Stimulated activated CD4-positive, alpha-beta T cell treated with anti-CD3 and anti-CD28 coated beads, Interleukin-12 subunit alpha, Interleukin-12 subunit beta, amount 100 ng/mL, for 24 hours (primary cell): ENCODE data around the gene TAS2R39.

ENCODE experiments used
- DNase-seq, 2 experiments: peaks; one replicate each; pipeline ENCODE4 v3.0.0-alpha.2; 2020; ENCODE audit warnings: low read depth in 2 of 2

TAS2R39 gene

GRCh38 chr7:143216151-143216550, 32.9 kb downstream of the TAS2R39 start:
- DNase-seq: no peak

GRCh38 chr7:143216686-143217085, 33.5 kb downstream of the TAS2R39 start:
- no peak for DNase-seq

GRCh38 chr7:143217806-143218205, 34.6 kb downstream of the TAS2R39 start:
- no peak for DNase-seq

- no peak for DNase-seq
Measured at GRCh38 chr7:143221286-143221685, 38.1 kb downstream of the TAS2R39 start.

- DNase-seq: no peak
Measured at GRCh38 chr7:143221737-143222136, 38.5 kb downstream of the TAS2R39 start, which contains the start of gene TAS2R40. Gene TAS2R40, plus strand, starts transcription at chr7:143222037. Its CDS starts 42 bp downstream, at chr7:143222079.

GRCh38 chr7:143222782-143223181, 39.6 kb downstream of the TAS2R39 start:
- DNase-seq: no peak

- DNase-seq: no peak
Measured at GRCh38 chr7:143223784-143224183, 40.6 kb downstream of the TAS2R39 start.

GRCh38 chr7:143225047-143225446, 41.8 kb downstream of the TAS2R39 start:
- DNase-seq: no peak

- DNase-seq: no peak
Measured at GRCh38 chr7:143227806-143228205, 44.6 kb downstream of the TAS2R39 start.

GRCh38 chr7:143229054-143229790, 46.0 kb downstream of the TAS2R39 start:
- no peak for DNase-seq

GRCh38 chr7:143230602-143231457, 47.6 kb downstream of the TAS2R39 start:
- DNase-seq: no peak
